Aorta (tissue), 5 donors: ENCODE results near the gene FILIP1L. TPM values are rescaled to one million over a fixed set of nuclear protein-coding genes. Genes with fewer than 3 reads are reported as not detected.
A peak's percentile ranks its signal among the peaks of the same experiment; 100 is the strongest.

Source experiments
- ATAC-seq: fragments of 200-7000 bp; cut with Tn5 transposase; one replicate; pipeline ENCODE4 v1.9.1; 2022; ENCODE audit warnings: moderate library complexity; ENCODE audit not compliant: low FRiP score
- DNase-seq, 2 donors: peaks; one replicate each; pipeline ENCODE4 v3.0.0-alpha.2; 2020
- H3K27ac ChIP-seq, 2 donors: one replicate each; pipeline ENCODE4 v1.5.1; 2013; ENCODE audit warnings: low read length in 2 of 2, mild to moderate bottlenecking in 2 of 2, moderate library complexity in 2 of 2, control low read depth in 1 of 2, inconsistent platforms in 1 of 2, low read depth in 1 of 2
- H3K27me3 ChIP-seq, 2 donors: one replicate each; pipeline ENCODE4 v1.6.1; 2013; ENCODE audit warnings: control low read depth in 1 of 2, low read length in 1 of 2, mild to moderate bottlenecking in 1 of 2, moderate library complexity in 1 of 2; ENCODE audit not compliant: insufficient read depth in 2 of 2, control insufficient read depth in 1 of 2
- H3K36me3 ChIP-seq, 2 donors: one replicate each; pipeline ENCODE4 v1.6.1; 2013; ENCODE audit warnings: control low read depth in 1 of 2, low read length in 1 of 2, mild to moderate bottlenecking in 1 of 2; ENCODE audit not compliant: insufficient read depth in 2 of 2, control insufficient read depth in 1 of 2
- H3K4me1 ChIP-seq, 2 donors: one replicate each; pipeline ENCODE4 v1.6.1; 2013; ENCODE audit warnings: low read length in 2 of 2, control low read depth in 1 of 2, mild to moderate bottlenecking in 1 of 2, moderate library complexity in 1 of 2; ENCODE audit not compliant: insufficient read depth in 2 of 2, control insufficient read depth in 1 of 2
- H3K4me3 ChIP-seq, 2 donors: one replicate each; pipeline ENCODE4 v1.5.1; 2013; ENCODE audit warnings: low read length in 2 of 2, control low read depth in 1 of 2, mild to moderate bottlenecking in 1 of 2
- H3K9me3 ChIP-seq: one replicate; pipeline ENCODE4 v1.6.1; 2013; ENCODE audit warnings: mild to moderate bottlenecking, low read length; ENCODE audit not compliant: control insufficient read depth
- WGBS, 2 donors: extraction: QIAGEN DNeasy Blood & Tissue Kit; methylation state at CpG; one replicate each; pipeline ENCODE4 v1.1.7; 2013; 5-methylcytosine and 5-hydroxymethylcytosine counted together
- intact Hi-C, 2 donors: fragments of 100-400 bp; cut with DNase I; formaldehyde crosslinking; loops; one replicate each; pipeline versions ENCODE4 v1.14.2 to v1.15.0; 2022
- polyA plus RNA-seq, 2 donors: library from polyadenylated mRNA; stranded (reverse); fragments of 200-250 nt; gene quantifications; one replicate each; pipeline ENCODE4 v1.2.3, GENCODE V29; 2013
- total RNA-seq, 2 donors: library from RNA; stranded (reverse); fragmentation: NEBNext Ultra II Directional; extraction: Animal tissue kit (Norgen Biotek cat#: 25700); gene quantifications; one replicate each; pipeline ENCODE4 v1.2.1, GENCODE V29; 2021
- donor health status: healthy with polysubstance abuse.
- donor health status: Bipolar disorder and iron deficiency.
- donor health status: DM: no; HTN: no; CAD: no.
- donor health status: DM: no; HTN: no; CAD: no.
- donor health status: DM: yes; HTN: yes; CAD: no.

FILIP1L gene
- total and polyA plus RNA-seq, 4 donors, result 168 to 861 (median 251) TPM

GRCh38 chr3:99859825-99860224, 254.5 kb downstream of the FILIP1L start:
- no peaks in the 10 kb centered on the region for H3K9me3 ChIP-seq
- DNase-seq (no peak), ATAC-seq (peak; percentile 51)
- H3K4me1 ChIP-seq, result peaks cover 6 to 27% of the 10 kb centered on the region in 2 donors
- WGBS, 2 donors, result 4 to 6% methylated on average over 1 of the region's 1 CpG
- H3K4me3 ChIP-seq, result no peak overlapping the region
- H3K27ac ChIP-seq, result peak overlapping the region in 1 of 2 donors; percentile 85
- intact Hi-C loops, result loop anchor here in 1 of 2 donors (10.0 kb wide), 1 partner anchor 295 kb away; no protein-coding TSS in a partner anchor
- peaks cover 5 to 11% of the 10 kb centered on the region in 2 donors for H3K36me3 ChIP-seq
- no peaks in the 10 kb centered on the region for H3K27me3 ChIP-seq

GRCh38 chr3:99858469-99858868, 255.8 kb downstream of the FILIP1L start:
- intact Hi-C loops, result no loop called here
- H3K27ac ChIP-seq, result peak overlapping the region; percentile 50 to 67
- H3K4me3 ChIP-seq, result no peak overlapping the region

GRCh38 chr3:99857278-99857677, 257.0 kb downstream of the FILIP1L start:
- Histone ChIP-seq H3K27me3 (no peaks in the 10 kb centered on the region), H3K4me1 (peaks cover 4 to 18% of the 10 kb centered on the region in 2 donors), H3K27ac (peak overlapping the region in 1 of 2 donors; percentile 49), H3K4me3 (peak overlapping the region in 1 of 2 donors; percentile 18), H3K36me3 (peaks cover 5 to 12% of the 10 kb centered on the region in 2 donors), H3K9me3 (peaks cover 1% of the 10 kb centered on the region)
- WGBS, 2 donors, result 0 to 10% methylated on average over 1 of the region's 1 CpG
- ATAC-seq (no peak), DNase-seq (no peak)
- intact Hi-C loops, result no loop called here

More at GRCh38 chr3:99858469-99858868, 255.8 kb downstream of the FILIP1L start:
- 17 to 20% methylated on average over 2 of the region's 2 CpGs for whole genome bisulfite sequencing, 2 donors
- Histone ChIP-seq H3K27me3 (no peaks in the 10 kb centered on the region), H3K9me3 (no peaks in the 10 kb centered on the region), H3K4me1 (peaks cover 6 to 25% of the 10 kb centered on the region in 2 donors), H3K36me3 (peaks cover 5 to 11% of the 10 kb centered on the region in 2 donors)
- ATAC-seq (no peak), DNase-seq (no peak)

- H3K27me3 ChIP-seq, result no peaks in the 10 kb centered on the region
- DNase-seq (no peak), ATAC-seq (no peak)
- 54 to 61% methylated on average over 3 of the region's 3 CpGs for WGBS, 2 donors
- H3K27ac ChIP-seq, result peak overlapping the region in 1 of 2 donors; percentile 76
- peaks cover 4 to 18% of the 10 kb centered on the region in 2 donors for H3K4me1 ChIP-seq
- peak overlapping the region; percentile 18 to 26 for H3K4me3 ChIP-seq
- H3K9me3 ChIP-seq, result peaks cover 1% of the 10 kb centered on the region
- intact Hi-C loops, result no loop called here
- H3K36me3 ChIP-seq, result peaks cover 5 to 11% of the 10 kb centered on the region in 2 donors
Measured at GRCh38 chr3:99856437-99857220, 257.7 kb downstream of the FILIP1L start.

GRCh38 chr3:99855900-99856299, 258.4 kb downstream of the FILIP1L start:
- peak overlapping the region; percentile 18 to 26 for H3K4me3 ChIP-seq
- ATAC-seq (no peak), DNase-seq (no peak)
- no peaks in the 10 kb centered on the region for H3K27me3 ChIP-seq
- peak overlapping the region; percentile 76 to 78 for H3K27ac ChIP-seq
- peaks cover 1% of the 10 kb centered on the region for H3K9me3 ChIP-seq
- intact Hi-C loops, result no loop called here
- WGBS, 2 donors, result 28 to 29% methylated on average over 1 of the region's 1 CpG
- peaks cover 2 to 18% of the 10 kb centered on the region in 2 donors for H3K4me1 ChIP-seq
- H3K36me3 ChIP-seq, result peaks cover 5 to 7% of the 10 kb centered on the region in 2 donors

GRCh38 chr3:99854756-99855298, 259.5 kb downstream of the FILIP1L start:
- ATAC-seq, result no peak

GRCh38 chr3:99852851-99853250, 261.4 kb downstream of the FILIP1L start:
- H3K36me3 ChIP-seq, result peaks cover 9 to 18% of the 10 kb centered on the region in 2 donors
- H3K27me3 ChIP-seq, result no peaks in the 10 kb centered on the region
- no peak overlapping the region for H3K4me3 ChIP-seq
- H3K4me1 ChIP-seq, result peaks cover 2 to 3% of the 10 kb centered on the region in 2 donors
- 18 to 19% methylated on average over 1 of the region's 1 CpG for WGBS, 2 donors
- no peak overlapping the region for H3K27ac ChIP-seq
- intact Hi-C loops, result no loop called here
- DNase-seq, result no peak
- ATAC-seq, result no peak
- peaks cover 8% of the 10 kb centered on the region for H3K9me3 ChIP-seq

More at GRCh38 chr3:99854756-99855298, 259.5 kb downstream of the FILIP1L start:
- WGBS, 2 donors, result 38 to 40% methylated on average over 1 of the region's 1 CpG
- H3K36me3 ChIP-seq, result peaks cover 11 to 13% of the 10 kb centered on the region in 2 donors
- peaks cover 4% of the 10 kb centered on the region for H3K9me3 ChIP-seq
- no peak for DNase-seq
- H3K4me1 ChIP-seq, result peaks cover 2 to 12% of the 10 kb centered on the region in 2 donors
- no peaks in the 10 kb centered on the region for H3K27me3 ChIP-seq
- H3K4me3 ChIP-seq, result no peak overlapping the region
- H3K27ac ChIP-seq, result peak overlapping the region in 1 of 2 donors; percentile 28
- intact Hi-C loops, result no loop called here

- intact Hi-C loops, result no loop called here
- no peak for DNase-seq
- H3K36me3 ChIP-seq, result peaks cover 9 to 18% of the 10 kb centered on the region in 2 donors
- no peak overlapping the region for H3K4me3 ChIP-seq
- no peak for ATAC-seq
- WGBS, 2 donors, result 80 to 81% methylated on average over 1 of the region's 1 CpG
- no peaks in the 10 kb centered on the region for H3K27me3 ChIP-seq
- peaks cover 8% of the 10 kb centered on the region for H3K9me3 ChIP-seq
- H3K4me1 ChIP-seq, result peaks cover 2 to 3% of the 10 kb centered on the region in 2 donors
- H3K27ac ChIP-seq, result no peak overlapping the region
Measured at GRCh38 chr3:99851955-99852354, 262.3 kb downstream of the FILIP1L start.
